Measurements from ENCODE around the gene WIZ. TPM values are rescaled to one million over a fixed set of nuclear protein-coding genes. Genes with fewer than 3 reads are reported as not detected.
A peak's percentile ranks its signal among the peaks of the same experiment; 100 is the strongest.

The WIZ gene
- total and polyA plus RNA-seq, 2 of the 4 experiments (the other 2 are of a cell fraction), result 0.90 to 27.1 TPM

GRCh38 chr19:15421136-15421695 lies 28.5 kb downstream of the WIZ start:
- H2BK15ac ChIP-seq (ENCODE audit: low read depth, low read length), result no peak overlapping the region
- peaks cover 12% of the 10 kb centered on the region for H3K4me1 ChIP-seq (ENCODE audit: control insufficient read depth, insufficient read depth, low read length)
- no peak overlapping the region for H2AFZ ChIP-seq (replicated peaks; ENCODE audit: low read length, poor library complexity)
- no peak overlapping the region for H2AK9ac ChIP-seq (replicated peaks; ENCODE audit: low read depth, low read length, poor library complexity)
- H3K14ac ChIP-seq (replicated peaks; ENCODE audit: low read depth, low read length), result no peak overlapping the region
- ATAC-seq (ENCODE audit: low read depth), result no peak
- H4K5ac ChIP-seq (ENCODE audit: low read depth, low read length), result no peak overlapping the region
- no peaks in the 10 kb centered on the region for H3K27me3 ChIP-seq (ENCODE audit: control insufficient read depth, insufficient read depth, low read length)
- intact Hi-C loops (cut with micrococcal nuclease), result no loop called here
- no peak overlapping the region for H3K4ac ChIP-seq (ENCODE audit: low read depth, low read length)
- CTCF ChIA-PET, result interaction anchor here (0.5 kb wide), 1 partner anchor 9 kb away, joined by 3 read pairs; no protein-coding TSS in a partner anchor
- peaks cover 5 to 31% of the 10 kb centered on the region in 2 experiments; a peak in 2 of 4 replicates for H3K79me1 ChIP-seq (ENCODE audit: low read depth in 1 of 2, low read length in 2 of 2)
- no peak overlapping the region; the same call in 1 of the 2 replicates for H3K18ac ChIP-seq (ENCODE audit: low read depth, low read length)
- H2BK120ac ChIP-seq (ENCODE audit: low read depth, low read length), result no peak overlapping the region
- POLR2A ChIA-PET (ENCODE audit: unreplicated experiment), result interaction anchor here (0.6 to 0.9 kb wide), 2 partner anchors 11 to 313 kb away, joined by 3 read pairs; no protein-coding TSS in a partner anchor
- H3K9me3 ChIP-seq (ENCODE audit: control insufficient read depth, insufficient read depth, low read length), result peaks cover 5% of the 10 kb centered on the region; the same call in 1 of the 2 replicates
- peak overlapping the region in 1 of 2 experiments; percentile 17; a peak in 1 of 4 replicates for H4K8ac ChIP-seq (ENCODE audit: low read depth in 2 of 2, low read length in 2 of 2)
- DNase-seq, result peak; percentile 37
- H2BK5ac ChIP-seq (ENCODE audit: low read depth, low read length, poor library complexity, severe bottlenecking), result no peak overlapping the region
- H3K4me3 ChIP-seq (ENCODE audit: insufficient read depth, low read depth, low read length), result no peak overlapping the region
- dilution Hi-C loops (cut with HindIII; ENCODE audit: low sequenced_read_pairs, unreplicated experiment), result no loop called here
- peaks cover 11% of the 10 kb centered on the region for H3K9me1 ChIP-seq (ENCODE audit: insufficient read depth, low read length)
- peaks cover 45% of the 10 kb centered on the region for H4K20me1 ChIP-seq (ENCODE audit: insufficient read depth, low read length)
- H4K91ac ChIP-seq (ENCODE audit: insufficient read depth, low read depth, low read length), result no peak overlapping the region
- no TSS peak for BruUV-seq (replicated peaks)
- no peak overlapping the region for H3K9ac ChIP-seq (ENCODE audit: low read depth, low read length)
- no peak overlapping the region for H3K23ac ChIP-seq (ENCODE audit: low read depth, low read length)
- no peak overlapping the region for H3K56ac ChIP-seq (ENCODE audit: extremely low read depth, insufficient read depth, low read length)
- H3K4me2 ChIP-seq (ENCODE audit: low read depth, low read length), result peak overlapping the region; percentile 44; the same call in 1 of the 2 replicates
- no peak overlapping the region for H2BK20ac ChIP-seq (ENCODE audit: low read depth, low read length)
- in situ Hi-C loops (cut with MboI; ENCODE audit: low sequenced_read_pairs), result loop anchor here (25.0 kb wide), 1 partner anchor 766 kb away; the partner anchor contains the start of genes AP1M1 and FAM32A
- peak overlapping the region; percentile 72; the same call in 1 of the 2 replicates for H3K27ac ChIP-seq (ENCODE audit: insufficient read depth, low read length)
- 40% methylated on average over 1 of the region's 12 CpGs; no CpG with 5 or more reads in 1 of the 2 experiments for WGBS, 2 experiments (ENCODE audit: extremely low coverage in 2 of 2, insufficient read length in 1 of 2)
- no peak overlapping the region for H2AK5ac ChIP-seq (ENCODE audit: low read depth, low read length)
- TF ChIP-seq RFX5 (IDR thresholded peaks at IDR 0.05; ENCODE audit: low read depth, low read length) (no peak), SMC3 (IDR thresholded peaks at IDR 0.05; ENCODE audit: low read depth, low read length) (no peak), MAZ (IDR thresholded peaks at IDR 0.05; ENCODE audit: borderline replicate concordance, low read depth, low read length) (no peak), MXI1 (IDR thresholded peaks at IDR 0.05; ENCODE audit: borderline replicate concordance, low read depth, low read length) (no peak), ELK1 (IDR thresholded peaks at IDR 0.05; ENCODE audit: borderline replicate concordance, low read depth, low read length) (no peak)
- peaks cover 39% of the 10 kb centered on the region for H3K36me3 ChIP-seq (ENCODE audit: control insufficient read depth, insufficient read depth, low read length)

Data from IMR-90 (cell line).